ENCODE results near the gene NVL. TPM values are rescaled to one million over a fixed set of nuclear protein-coding genes. Genes with fewer than 3 reads are reported as not detected.

The NVL gene
- total RNA-seq, 3 donors from 2014 or later, result 16.0 to 46.0 (median 30.8) TPM

GRCh38 chr1:224292419-224292818 lies 37.6 kb downstream of the NVL start:
- no peak for TF ChIP-seq CTCF (IDR thresholded peaks at IDR 0.05)
- TF ChIP-seq POLR2AphosphoS5 (IDR thresholded peaks at IDR 0.05), result no peak
- no peak for TF ChIP-seq POLR2A (IDR thresholded peaks at IDR 0.05)
- peaks cover 18% of the 10 kb centered on the region for H3K36me3 ChIP-seq

GRCh38 chr1:224289396-224289795 lies 40.6 kb downstream of the NVL start:
- Histone ChIP-seq H3K4me1 (no peaks in the 10 kb centered on the region), H3K36me3 (peaks cover 13% of the 10 kb centered on the region), H3K27me3 (no peaks in the 10 kb centered on the region), H3K4me3 (no peak overlapping the region), H3K9me3 (no peaks in the 10 kb centered on the region), H3K27ac (no peak overlapping the region)
- intact Hi-C loops (cut with DNase I; ENCODE audit: low total_unique reads), result no loop called here
- no peak for DNase-seq (ENCODE audit: low spot score in 2 of 2)
- TF ChIP-seq CTCF (IDR thresholded peaks at IDR 0.05) (no peak), POLR2AphosphoS5 (IDR thresholded peaks at IDR 0.05) (no peak), POLR2A (IDR thresholded peaks at IDR 0.05) (no peak)

More at GRCh38 chr1:224292419-224292818, 37.6 kb downstream of the NVL start:
- Histone ChIP-seq H3K27me3 (no peaks in the 10 kb centered on the region), H3K4me3 (no peak overlapping the region), H3K9me3 (no peaks in the 10 kb centered on the region), H3K27ac (no peak overlapping the region), H3K4me1 (no peaks in the 10 kb centered on the region)
- no peak for DNase-seq (ENCODE audit: low spot score in 2 of 2)
- intact Hi-C loops (cut with DNase I; ENCODE audit: low total_unique reads), result loop anchor here (2.0 kb wide), 1 partner anchor 176 kb away; no protein-coding TSS in a partner anchor

- DNase-seq (ENCODE audit: low spot score in 2 of 2), result no peak
- H3K27me3 ChIP-seq, result no peaks in the 10 kb centered on the region
- no peak overlapping the region for H3K4me3 ChIP-seq
- no peaks in the 10 kb centered on the region for H3K9me3 ChIP-seq
- TF ChIP-seq POLR2AphosphoS5 (IDR thresholded peaks at IDR 0.05) (no peak), CTCF (IDR thresholded peaks at IDR 0.05) (no peak), POLR2A (IDR thresholded peaks at IDR 0.05) (no peak)
- intact Hi-C loops (cut with DNase I; ENCODE audit: low total_unique reads), result no loop called here
- H3K4me1 ChIP-seq, result no peaks in the 10 kb centered on the region
- H3K27ac ChIP-seq, result no peak overlapping the region
- peaks cover 13% of the 10 kb centered on the region for H3K36me3 ChIP-seq
These were observed 42.3 kb downstream of the NVL start for GRCh38 chr1:224287714-224288113.

GRCh38 chr1:224282140-224282539 lies 47.8 kb downstream of the NVL start:
- Histone ChIP-seq H3K27me3 (no peaks in the 10 kb centered on the region), H3K36me3 (no peaks in the 10 kb centered on the region), H3K4me1 (no peaks in the 10 kb centered on the region), H3K9me3 (no peaks in the 10 kb centered on the region), H3K27ac (no peak overlapping the region), H3K4me3 (no peak overlapping the region)
- intact Hi-C loops (cut with DNase I; ENCODE audit: low total_unique reads), result no loop called here
- DNase-seq (ENCODE audit: low spot score in 2 of 2), result no peak
- TF ChIP-seq POLR2AphosphoS5 (IDR thresholded peaks at IDR 0.05), result no peak
- no peak for TF ChIP-seq POLR2A (IDR thresholded peaks at IDR 0.05)
- TF ChIP-seq CTCF (IDR thresholded peaks at IDR 0.05), result no peak

GRCh38 chr1:224276771-224277487 lies 53.0 kb downstream of the NVL start:
- H3K9me3 ChIP-seq, result no peaks in the 10 kb centered on the region
- H3K4me3 ChIP-seq, result no peak overlapping the region
- DNase-seq (ENCODE audit: low spot score in 2 of 2), result no peak
- TF ChIP-seq POLR2AphosphoS5 (IDR thresholded peaks at IDR 0.05), result no peak
- TF ChIP-seq POLR2A (IDR thresholded peaks at IDR 0.05), result no peak
- TF ChIP-seq CTCF (IDR thresholded peaks at IDR 0.05), result no peak
- intact Hi-C loops (cut with DNase I; ENCODE audit: low total_unique reads), result no loop called here
- no peak overlapping the region for H3K27ac ChIP-seq
- no peaks in the 10 kb centered on the region for H3K36me3 ChIP-seq
- no peaks in the 10 kb centered on the region for H3K4me1 ChIP-seq
- H3K27me3 ChIP-seq, result no peaks in the 10 kb centered on the region

Measured in breast epithelium (tissue), 4 donors.